Measurements from ENCODE around the gene PIP4K2A.

DNA sequence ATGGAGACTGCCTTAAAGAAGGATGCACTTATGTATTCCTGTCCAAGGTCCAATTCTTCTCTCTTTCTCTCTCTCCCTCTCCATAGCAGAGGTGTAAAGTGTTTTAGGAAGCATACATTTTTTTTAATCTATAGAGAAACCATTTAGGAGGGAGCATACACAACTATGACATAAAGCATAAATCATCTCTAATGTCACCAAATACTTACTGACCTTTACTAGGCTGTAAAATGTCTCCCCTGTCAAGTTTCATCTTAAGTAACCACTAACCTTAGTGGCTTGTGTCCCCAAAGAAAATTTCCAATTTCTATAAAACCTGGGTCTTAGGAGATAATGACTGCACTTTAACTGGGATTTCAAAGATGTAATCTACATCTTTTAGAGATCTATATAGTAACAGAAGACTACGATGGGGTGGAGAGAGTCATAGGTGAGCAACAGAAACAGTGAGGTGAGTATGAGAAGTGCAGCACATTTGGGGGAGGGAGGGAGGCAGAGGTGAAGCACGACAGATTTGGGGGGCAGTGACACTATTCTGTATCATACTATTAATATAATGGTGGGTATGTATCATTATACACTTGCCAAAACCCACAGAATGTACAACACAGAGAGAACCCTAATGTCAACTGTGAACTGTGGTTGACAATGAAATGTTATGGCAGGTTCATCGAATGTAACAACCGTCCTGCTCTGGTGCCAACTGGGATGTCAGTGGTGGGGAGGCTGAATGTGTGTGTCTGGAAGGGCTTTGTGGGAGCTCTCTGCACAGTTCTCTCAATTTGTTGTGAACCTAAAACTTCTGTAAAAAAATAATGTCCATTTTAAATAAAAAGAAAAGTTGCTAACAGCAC, 79.5 kb downstream of the PIP4K2A start:
- TF ChIP-seq POLR2A (IDR thresholded peaks at IDR 0.05) = no peak
- TF ChIP-seq, protein P1, sequence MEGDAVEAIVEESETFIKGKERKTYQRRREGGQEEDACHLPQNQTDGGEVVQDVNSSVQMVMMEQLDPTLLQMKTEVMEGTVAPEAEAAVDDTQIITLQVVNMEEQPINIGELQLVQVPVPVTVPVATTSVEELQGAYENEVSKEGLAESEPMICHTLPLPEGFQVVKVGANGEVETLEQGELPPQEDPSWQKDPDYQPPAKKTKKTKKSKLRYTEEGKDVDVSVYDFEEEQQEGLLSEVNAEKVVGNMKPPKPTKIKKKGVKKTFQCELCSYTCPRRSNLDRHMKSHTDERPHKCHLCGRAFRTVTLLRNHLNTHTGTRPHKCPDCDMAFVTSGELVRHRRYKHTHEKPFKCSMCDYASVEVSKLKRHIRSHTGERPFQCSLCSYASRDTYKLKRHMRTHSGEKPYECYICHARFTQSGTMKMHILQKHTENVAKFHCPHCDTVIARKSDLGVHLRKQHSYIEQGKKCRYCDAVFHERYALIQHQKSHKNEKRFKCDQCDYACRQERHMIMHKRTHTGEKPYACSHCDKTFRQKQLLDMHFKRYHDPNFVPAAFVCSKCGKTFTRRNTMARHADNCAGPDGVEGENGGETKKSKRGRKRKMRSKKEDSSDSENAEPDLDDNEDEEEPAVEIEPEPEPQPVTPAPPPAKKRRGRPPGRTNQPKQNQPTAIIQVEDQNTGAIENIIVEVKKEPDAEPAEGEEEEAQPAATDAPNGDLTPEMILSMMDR (IDR thresholded peaks at IDR 0.05) = no peak
